ENCODE measurements around the gene DCUN1D1.
"Not testable (repeated sequence)": the region's sequence is repeated elsewhere in the genome, so short reads cannot be mapped to it uniquely, and the experiment has no call there.

DCUN1D1 gene

DNA sequence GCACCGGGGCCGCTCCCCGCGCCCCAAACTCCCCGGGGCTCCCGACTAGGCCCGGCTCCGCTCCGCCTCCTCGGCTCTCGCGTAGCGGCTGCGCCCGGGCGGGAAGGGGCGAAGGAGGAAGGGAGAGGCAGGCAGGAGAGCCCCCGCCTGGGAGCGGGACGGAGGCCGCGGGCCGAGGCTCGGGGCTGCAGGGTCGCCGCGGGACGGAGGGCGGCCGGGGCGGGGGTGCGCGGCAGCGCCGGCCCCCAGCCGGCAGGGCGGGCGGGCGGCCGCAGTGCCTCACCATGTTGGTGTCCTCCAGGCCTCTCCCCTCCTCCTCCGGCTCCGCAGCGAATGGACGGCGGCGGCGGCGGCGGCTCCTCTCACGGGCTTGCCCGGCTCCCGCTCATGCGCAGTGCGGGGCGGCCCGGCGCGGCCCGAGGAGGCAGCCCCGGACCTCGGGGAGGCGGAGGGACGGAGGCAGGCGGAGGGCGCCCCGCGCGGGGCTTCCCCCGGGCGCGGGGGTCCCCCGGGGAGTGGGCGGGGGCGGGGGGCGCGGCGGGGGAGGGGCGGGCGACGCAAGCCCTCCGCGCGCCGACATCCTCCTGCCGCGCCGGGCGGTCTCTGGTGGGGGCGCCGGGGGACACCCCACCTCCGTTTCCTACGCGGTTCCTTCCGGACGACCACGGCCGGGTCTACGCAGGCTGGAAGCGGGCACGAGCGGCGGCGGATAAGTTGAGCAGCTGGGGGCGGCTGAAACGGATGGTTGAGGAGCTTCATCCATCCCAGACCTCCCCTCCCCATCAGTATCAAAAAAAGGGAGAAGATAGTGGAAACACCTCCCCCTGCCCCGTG lies at the start of gene DCUN1D1:
DCUN1D1 (minus strand) TSS at position 335 of the 834 bp plus-strand sequence; CDS start at position 286, 49 bp downstream.
- DNase-seq (ENCODE audit: low spot score) (peak; percentile 65), FAIRE-seq (no peak)

DNA sequence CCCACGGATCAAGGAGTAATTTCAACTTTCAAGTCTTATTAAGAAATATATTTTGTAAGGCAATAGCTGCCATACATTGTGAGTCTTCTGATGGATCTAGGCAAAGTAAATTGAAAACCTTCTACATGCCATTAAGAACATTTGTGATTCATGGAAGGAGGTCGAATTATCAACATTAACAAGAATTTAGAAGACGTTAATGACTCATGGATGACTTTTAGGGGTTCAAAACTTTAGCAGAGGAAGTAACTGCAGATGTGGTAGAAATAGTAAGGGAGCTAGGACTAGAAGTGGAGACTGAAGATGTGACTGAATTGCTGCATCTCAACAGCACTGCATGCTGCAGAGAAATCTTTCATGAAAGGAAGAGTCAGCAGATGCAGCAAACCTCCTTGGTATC lies 48.1 kb upstream of the DCUN1D1 start:
- no peak for FAIRE-seq
- no peak for DNase-seq (ENCODE audit: low spot score)

DNA sequence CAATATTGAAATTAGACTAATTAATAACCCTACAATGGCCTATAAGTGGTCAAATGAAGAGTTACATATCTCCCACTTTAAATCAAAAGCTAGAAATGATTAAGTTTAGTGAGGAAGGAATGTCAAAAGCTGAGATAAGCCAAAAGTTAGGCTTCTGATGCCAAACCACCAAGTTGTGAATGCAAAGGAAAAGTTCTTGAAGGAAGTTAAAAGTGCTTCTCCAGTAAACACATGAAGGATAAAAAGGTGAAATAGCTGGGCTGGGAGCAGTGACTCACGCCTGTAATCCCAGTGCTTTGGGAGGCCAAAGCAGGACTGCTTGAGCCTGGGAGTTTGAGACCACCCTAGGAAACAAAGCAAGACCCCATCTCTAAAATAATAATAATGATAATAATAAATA lies 46.9 kb upstream of the DCUN1D1 start:
- FAIRE-seq (no peak), DNase-seq (ENCODE audit: low spot score) (no peak)

DNA sequence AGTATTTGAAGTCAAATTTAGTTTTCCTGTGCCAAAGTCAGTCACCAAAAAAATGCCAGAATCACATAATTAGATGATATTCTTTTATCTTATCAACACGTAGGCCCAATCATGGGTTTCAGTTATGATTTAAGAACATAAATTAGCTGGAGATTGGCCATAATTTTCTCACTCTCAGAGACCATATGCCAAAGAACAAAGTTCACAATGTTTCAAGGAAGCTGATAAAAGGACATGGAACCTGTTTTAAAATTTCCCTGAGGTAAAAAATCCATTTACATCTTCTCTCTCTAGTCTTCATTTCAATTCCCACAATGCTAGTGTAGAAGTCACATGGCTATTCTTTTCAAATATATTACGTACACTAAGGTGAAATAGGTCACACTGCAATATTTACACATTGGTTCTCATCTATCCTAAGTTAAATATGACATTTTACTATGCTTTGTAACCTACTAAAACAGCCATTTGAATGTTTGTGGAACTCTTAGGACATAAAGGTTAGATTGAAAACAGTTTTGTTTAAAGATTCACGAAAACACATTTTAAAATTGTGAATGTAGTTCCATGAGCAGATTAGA lies 42.7 kb upstream of the DCUN1D1 start:
- no peak for FAIRE-seq
- DNase-seq (ENCODE audit: low spot score): no peak

DNA sequence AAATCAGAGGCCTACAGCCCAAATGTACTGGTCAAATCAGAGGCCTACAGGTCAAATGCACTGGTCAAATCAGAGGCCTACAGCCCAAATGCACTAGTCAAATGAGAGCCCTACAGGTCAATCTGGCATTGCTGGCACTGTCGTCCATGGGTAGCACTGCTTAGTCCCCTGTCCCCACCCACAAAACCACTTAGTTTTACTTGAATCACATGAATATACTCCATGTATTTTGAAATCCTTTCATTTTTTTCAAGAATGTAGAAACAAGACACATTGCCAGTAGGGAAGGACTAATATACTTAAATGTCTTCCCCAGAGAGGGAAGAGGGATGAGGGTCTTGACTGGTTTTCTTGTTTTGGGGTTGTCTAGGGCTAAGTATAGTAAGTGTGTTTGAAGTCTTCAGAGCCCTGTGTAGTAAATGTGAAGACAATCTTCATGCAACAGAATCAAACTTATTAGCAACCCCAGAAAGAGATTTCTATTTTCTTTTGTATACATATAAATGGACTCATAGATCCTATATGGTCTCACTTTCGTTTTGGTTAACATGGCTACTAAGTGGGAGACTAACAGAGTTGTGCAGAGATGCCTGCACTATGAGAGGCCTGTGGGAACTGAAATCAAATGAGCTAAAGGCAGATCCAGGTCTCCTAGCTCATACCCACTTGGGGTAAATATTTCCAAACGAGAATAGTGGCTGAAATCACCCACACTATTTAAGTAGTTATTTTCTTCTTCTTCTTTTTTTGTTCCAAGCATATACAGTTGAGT lies 38.3 kb upstream of the DCUN1D1 start:
- DNase-seq (ENCODE audit: low spot score) (no peak), FAIRE-seq (no peak)

DNA sequence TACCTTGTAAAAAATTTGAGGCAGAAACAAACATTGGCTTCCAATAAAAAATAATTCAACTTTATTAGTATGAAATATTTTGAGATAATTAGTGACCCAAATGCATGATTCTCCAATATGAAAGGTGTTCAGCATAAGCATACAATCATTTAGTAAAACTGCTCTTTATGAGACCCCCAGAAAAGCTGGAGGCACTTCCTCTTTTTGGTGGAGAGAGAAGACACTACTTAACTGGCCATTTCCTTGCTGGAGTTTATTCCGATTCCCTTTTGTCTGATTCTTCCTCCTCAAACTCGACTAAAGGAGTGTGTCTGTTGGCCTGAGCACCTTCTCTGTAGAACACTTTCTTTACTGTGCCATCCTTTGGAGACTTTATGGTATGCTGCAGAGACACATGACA lies 34.8 kb upstream of the DCUN1D1 start:
- FAIRE-seq (no peak), DNase-seq (ENCODE audit: low spot score) (no peak)

DNA sequence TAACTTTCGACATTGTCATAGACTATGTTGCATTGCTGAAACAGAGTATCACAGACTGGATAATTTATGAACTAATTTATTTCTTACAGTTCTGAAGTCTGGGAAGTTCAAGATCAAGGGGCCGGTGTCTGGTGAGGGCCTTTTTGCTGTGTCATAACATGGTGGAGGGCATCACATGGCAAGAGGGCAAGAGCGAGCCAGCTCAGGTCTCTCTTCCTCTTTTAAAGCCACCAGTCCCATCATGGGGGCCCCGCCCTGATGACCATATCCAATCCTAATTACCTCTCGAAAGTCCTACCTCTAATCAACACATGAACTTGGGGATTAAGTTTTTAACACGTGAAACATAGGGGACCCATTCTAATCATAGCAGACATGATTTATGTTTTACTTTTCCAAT lies 33.5 kb upstream of the DCUN1D1 start:
- DNase-seq (ENCODE audit: low spot score): no peak

DNA sequence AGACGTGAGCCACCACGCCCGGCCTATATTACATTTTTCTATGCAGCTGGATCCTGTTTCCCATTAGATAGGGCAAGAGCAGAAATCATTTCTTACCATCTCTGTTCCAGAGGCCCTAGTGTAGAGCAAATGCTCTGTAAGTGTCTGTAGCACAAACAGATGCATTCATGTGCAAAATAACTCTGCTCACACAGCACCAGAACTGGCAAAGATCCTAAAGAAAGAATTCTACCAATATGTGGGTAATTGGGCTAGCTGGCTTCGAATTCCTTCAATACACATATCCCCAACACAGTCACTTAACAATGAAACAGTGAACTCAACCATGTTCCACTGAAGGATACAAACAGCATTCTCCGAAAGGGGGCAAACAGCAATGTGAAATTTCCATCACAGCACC lies 32.7 kb upstream of the DCUN1D1 start:
- no peak for FAIRE-seq

More for the DNA sequence above, 33.5 kb upstream of the DCUN1D1 start:
- FAIRE-seq: no peak

DNA sequence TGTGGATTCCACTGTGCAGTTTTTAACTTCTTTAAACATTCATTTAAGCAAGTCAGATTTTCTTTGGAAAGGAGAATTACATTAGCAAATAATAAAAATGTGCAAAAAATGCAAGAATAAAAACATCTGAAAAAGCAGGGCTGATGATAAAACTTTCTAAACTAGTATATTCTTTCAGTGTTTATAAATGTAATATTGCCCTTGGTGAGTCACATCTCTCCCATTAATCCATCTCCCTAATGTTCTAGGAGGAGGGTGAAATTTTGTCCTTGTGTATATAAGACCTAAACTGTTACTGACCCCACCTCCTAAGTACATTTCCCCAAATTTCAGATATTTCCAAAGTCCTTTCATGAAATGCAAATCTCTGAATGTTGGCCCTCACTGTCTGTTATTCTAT lies 28.5 kb upstream of the DCUN1D1 start:
- DNase-seq (ENCODE audit: low spot score) (no peak), FAIRE-seq (no peak)

More for the DNA sequence above, 32.7 kb upstream of the DCUN1D1 start:
- DNase-seq (ENCODE audit: low spot score): no peak

DNA sequence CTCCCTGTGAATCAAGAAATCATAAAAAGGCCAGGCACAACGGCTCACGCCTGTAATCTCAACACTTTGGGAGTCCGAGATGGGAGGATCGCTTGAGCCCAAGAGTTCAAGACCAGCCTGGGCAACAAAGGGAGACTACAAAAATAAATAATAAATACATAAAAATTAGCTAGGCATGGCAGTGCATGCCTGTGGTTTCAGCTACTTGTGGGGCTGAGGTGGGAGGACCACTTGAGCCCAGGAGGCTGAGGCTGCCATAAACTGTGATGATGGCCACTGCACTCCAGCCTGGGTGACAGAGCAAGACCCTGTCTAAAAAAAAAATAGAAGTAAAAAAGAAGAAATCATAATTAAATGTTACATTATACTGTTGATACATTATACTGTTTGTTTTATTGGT lies 28.0 kb upstream of the DCUN1D1 start:
- DNase-seq (ENCODE audit: low spot score) (no peak), FAIRE-seq (no peak)

DNA sequence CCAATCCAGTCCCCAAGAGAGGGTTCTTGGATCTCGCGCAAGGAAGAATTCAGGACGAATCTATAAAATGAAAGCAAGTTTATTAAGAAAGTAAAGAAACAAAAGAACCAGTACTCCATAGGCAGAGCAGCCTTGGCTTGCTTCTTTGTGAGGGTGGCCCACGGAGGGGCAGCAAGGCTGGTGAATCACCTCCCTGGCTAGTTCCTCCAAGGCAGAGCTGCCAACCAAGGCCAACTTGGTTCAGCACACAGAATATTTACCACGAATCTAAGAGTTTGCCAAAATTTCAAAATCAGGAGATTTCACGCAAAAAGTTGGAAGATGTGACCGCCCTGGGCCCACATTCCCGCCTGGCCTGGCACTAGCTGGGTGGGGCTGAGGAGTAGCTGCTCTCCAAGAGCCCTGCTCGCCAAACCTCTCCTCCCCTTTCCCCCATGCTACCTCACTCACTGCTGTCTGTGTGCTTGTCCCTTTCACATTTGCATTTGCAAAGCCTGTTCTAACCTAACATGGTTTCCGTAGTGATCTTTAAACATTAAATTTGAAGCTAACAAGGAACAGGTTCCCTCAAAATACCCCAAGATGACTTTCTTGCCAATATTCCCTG lies 26.2 kb upstream of the DCUN1D1 start:
- FAIRE-seq (no peak), DNase-seq (ENCODE audit: low spot score) (no peak)

DNA sequence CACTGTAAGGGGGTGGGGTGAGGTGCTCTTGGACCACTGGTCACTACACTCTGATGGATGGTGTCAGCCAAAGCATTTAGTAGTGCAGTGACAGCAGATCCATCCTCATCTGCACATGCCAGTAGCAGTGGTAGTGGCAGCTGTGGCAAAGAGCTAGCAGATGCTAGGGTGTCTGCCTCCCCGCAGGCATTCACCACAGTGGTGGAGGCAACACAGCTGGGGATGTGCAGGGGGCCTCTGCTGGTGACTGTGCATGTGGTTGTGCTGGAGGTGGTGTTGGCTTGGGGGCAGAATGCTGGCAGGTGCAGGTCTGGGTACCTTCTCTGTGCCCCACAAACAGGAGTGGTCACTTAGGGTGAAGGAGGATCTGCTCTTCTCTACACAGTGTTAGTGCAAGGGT lies 19.4 kb upstream of the DCUN1D1 start:
- FAIRE-seq (no peak), DNase-seq (ENCODE audit: low spot score) (no peak)

DNA sequence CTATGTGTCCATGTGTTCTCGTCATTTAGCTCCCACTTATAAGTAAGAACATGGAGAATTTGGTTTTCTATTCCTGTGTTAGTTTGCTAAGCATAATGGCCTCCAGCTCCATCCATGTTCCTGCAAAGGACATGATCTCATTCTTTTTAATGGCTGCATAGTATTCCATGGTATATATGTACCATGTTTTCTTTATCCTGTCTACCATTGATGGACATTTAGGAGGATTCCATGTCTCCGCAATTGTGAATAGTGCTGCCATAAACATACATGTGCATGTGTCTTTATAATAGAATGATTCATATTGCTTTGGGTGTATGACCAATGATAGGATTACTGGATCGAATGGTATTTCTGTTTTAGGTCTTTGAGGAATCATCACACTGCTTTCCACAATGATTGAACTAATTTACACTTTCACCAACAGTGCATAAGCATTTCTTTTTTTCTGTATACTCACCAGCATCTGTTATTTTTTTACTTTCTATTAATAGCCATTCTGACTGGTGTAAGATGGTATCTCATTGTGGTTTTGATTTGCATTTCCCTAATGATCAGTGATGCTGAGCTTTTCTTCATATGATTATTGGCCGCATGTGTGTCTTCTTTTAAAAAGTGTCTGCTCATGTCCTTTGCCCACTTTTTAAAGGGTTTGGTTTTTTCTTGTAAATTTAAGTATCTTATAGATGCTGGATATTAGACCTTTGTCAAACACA lies 13.3 kb upstream of the DCUN1D1 start:
- not testable (repeated sequence) for DNase-seq (ENCODE audit: low spot score); FAIRE-seq

DNA sequence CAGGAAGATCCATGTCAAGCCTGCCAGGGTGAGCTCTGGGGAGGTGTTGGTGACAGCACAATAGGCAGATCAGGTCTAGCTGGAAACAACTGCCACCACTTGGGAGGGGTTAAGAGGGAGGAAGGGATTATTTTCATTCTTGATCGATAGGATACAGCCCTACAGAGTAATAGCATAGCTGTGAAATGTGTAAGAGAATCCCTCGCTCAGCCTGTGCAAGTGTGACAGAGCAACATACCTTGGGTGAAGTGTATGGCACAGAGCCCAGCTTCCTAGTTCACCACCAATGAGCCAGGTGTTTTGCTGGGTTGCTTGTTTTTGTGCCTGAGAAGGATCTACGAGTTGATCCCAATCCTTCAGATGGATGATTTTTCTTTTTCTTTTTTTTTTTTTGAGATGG lies 9.2 kb upstream of the DCUN1D1 start:
- no peak for DNase-seq (ENCODE audit: low spot score)
- FAIRE-seq: no peak

DNA sequence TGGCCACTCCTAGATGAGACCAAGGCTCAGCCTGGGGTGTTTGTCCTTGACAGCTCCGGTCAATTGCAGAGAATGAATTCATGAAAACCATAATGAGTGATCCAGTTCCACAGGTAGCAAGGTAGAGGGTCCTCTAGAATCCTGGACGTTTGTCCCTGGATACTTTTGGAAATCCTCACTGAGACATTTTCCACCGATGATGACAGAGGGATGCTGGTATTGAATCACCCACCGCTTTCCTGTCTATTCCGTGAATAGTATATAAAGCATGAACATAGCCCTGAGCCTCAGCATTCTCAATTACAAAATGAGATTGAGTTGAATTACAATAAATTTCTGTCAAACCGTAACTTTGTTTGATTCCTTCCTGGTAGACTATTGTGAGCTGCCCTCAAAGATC lies 5.7 kb upstream of the DCUN1D1 start:
- DNase-seq (ENCODE audit: low spot score) (no peak), FAIRE-seq (no peak)

DNA sequence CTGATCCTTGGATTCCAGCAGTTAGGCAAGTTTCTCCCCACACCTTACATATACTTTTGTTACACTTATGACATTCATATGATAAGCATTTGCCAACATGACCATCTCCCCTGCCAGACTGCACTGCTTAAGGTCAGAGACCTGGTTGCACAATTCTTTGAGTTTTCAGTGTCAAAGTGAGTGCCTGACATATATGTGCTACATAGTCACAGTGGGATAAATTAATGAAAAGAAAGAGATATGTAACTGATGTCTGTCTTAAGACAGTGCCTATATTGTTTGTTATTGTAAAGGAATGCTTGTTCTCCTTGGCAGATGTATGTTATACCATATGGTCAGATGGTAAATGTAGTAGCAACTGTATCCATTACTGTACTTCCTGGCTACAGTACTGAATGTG lies 3.5 kb upstream of the DCUN1D1 start:
- no peak for DNase-seq (ENCODE audit: low spot score)
- FAIRE-seq: no peak

DNA sequence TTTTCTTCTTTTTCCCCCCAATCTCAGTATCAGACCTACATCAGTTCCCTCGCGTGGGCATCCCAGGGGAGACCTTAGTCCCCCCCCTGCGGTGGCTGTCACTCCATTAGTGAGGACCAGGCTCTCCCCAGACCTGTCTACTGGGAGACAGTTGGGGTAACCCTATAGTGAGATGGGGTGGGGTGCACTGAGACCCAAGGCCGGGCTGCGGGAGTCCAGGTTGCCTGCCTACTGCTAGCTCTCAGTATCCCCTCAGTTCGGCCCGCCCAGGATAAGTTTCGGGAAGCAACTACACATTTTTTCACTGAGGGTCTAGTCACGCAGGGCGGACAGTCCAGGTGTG lies 671 bp upstream of the DCUN1D1 start:
- DNase-seq (ENCODE audit: low spot score): no peak
- FAIRE-seq: no peak

DNA sequence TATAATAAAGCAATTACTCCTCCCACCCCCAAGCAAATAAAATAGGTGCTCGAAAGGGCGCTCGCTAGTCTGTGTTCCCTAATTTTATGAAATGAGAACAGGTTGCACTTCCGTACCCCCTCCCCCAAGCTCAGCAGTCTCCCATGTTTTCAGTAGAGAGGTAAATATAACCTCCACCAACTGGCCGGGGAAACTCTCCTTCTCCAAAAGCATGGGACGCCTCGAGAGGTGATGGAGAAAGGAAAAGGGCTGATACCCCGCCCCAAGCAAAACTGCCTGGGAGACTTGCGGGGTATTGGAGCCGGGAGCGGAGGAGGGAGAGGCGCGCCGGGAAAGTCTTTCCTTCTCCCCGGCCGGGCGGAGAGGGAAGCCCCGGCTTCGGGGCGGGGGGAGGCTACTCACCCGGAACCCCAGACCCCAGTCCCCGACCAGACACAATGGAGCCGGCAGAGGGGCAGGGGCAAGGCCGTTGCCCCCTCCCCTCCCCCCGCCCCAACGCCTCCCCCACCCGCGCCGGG lies 605 bp downstream of the DCUN1D1 start:
- no peak for DNase-seq (ENCODE audit: low spot score)
- no peak for FAIRE-seq

DNA sequence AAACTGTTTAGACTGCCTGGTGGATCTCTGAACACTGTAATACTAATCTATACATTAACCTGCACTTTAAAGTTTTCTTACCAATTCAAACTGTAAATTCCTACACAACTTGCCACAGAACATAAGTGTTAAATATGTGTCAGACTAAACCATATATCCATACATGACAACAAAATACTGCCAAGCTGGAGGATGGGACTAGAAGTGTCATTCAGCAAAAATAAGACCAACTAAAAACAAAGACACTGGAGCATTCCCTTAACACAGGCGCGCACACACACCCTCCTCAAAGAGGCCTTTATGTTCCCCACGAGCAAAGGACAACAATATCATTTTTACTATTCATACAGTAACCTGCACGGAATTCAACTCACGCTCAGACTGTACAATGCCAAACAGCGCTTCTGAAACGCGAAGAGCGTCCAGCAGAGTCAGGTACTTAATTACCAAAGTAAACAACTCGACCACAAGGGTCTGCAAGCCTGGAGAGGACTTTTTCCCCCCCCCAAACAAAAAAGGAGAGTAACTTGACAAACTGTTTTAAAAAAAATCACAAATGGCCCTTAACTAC lies 1.1 kb downstream of the DCUN1D1 start:
- DNase-seq (ENCODE audit: low spot score) (no peak), FAIRE-seq (no peak)

DNA sequence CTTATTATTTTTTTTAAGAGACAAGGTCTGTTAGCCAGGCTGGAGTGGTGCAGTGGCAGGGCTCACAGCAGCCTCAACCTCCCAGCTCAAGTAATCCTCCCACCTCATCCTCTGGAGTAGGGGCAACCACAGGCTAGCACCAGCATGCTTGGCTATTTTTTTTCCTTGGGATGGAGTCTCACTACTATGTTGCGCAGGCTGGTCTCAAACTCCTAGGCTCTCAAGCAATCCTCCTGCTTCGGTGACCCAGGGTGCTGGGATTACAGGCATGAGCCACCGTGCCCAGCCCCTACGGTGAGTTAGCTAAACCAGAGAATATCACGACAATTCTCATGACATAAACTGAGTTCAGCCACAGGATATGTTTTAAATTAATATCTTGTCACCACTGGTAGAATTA lies 2.0 kb downstream of the DCUN1D1 start:
- DNase-seq (ENCODE audit: low spot score) (no peak), FAIRE-seq (no peak)

DNA sequence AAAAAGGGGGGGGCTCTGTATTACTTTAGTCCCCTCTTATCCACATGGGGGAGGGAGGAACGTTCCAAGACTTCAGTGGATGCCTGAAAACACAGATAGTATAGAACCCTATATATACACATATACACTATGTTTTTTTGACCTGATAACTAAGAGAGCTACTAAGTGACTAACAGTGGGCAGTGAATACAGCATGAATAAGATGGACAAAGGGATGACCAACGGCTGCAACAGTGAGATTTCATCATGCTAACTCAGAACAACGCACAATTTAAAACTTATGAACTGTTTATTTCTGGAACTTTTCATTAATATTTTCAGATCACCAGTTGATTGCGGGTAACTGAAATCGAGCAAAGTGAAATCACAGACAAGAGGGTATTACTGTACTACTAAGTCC lies 7.3 kb downstream of the DCUN1D1 start:
- no peak for FAIRE-seq
- no peak for DNase-seq (ENCODE audit: low spot score)
